Activated effector memory CD4-positive, alpha-beta T cell treated with anti-CD3 and anti-CD28 coated beads, Interleukin-2, amount 50 U/mL, for 16 hours (primary cell): Measurements from ENCODE around the gene SLC22A2.
"Not testable (repeated sequence)": the region's sequence is repeated elsewhere in the genome, so short reads cannot be mapped to it uniquely, and the experiment has no call there.

ENCODE experiments used
- DNase-seq: peaks from one replicate; pipeline ENCODE4 v3.0.0-alpha.2; 2020

The SLC22A2 gene

DNA sequence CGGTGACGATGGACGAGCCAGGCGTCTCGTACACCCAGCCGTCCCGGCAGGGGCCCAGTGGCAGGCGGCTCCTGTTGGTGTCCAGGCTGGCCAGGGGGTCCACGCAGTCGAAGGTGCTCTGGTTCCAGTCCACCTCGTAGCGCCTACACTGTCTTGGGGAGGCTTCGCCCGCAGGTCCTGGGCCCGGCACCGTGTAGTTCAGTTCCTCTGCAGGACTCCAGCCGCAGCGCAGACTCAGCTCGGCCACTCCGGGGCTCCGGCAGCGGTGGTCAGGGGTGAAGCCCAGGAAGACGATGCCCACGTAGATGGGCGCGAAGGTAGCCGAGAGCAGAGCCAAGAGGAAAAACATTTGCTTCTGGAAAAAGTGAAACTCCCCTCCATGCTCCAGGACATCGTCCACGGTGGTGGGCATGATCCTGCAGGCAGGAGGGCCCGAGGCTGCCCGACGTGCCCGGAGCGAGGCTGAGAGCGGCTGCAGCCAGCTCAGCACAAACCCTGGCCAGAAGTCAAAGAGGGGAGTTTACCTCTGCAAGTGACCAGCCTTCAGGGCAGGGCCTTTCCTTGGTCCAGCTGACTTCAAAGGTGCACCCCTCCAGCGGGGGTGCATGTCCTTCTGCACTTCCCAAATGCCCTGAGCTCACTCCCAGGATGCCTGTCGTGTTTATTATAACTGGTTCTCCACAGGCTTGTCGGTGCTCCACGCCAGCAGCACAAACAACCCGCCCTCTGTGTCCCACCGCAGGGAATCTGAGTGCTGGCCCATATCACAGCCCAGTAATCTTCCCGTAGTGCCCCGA is at the start of gene SLC22A2:
Gene SLC22A2 (minus strand): TSS at position 476 of the 797 bp plus-strand sequence. CDS start 64 bp downstream, at position 412.
- no peak for DNase-seq

DNA sequence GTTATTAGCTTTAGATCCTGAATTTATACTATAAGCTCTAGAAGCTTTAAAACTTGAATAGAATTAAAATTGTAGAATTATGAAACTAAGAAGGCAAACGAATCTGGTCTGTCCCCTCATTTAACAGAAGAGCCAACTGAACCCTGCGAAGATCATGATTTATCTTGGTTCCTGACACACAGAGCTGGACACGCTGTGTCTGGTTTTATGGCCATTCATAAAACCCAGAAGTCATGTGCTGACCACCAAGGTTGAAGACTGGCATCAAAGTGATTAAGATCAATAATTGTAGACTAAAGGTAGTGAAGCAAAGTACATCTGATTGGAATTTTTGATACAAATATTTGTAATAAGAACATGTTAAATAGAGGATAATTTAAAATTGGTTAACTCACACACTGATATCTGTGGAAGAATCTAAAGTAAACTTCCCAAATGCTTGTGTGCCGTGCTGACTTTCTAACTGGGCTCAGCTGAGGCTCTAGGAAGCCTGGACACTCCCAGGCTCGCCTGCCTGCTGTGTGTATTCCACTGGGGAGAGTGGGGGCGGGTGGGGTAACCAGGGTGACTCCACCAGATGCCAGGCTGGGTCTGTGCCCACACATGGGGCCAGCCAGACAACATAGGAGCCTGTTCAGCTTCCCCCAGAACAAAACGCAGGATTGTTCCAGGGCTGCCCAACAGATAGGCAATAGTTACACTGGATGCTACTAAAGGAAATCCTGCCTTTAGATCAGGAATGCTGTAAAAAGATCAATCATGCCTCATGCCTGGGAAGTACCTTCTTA is 47.5 kb upstream of the SLC22A2 start:
- no peak for DNase-seq

DNA sequence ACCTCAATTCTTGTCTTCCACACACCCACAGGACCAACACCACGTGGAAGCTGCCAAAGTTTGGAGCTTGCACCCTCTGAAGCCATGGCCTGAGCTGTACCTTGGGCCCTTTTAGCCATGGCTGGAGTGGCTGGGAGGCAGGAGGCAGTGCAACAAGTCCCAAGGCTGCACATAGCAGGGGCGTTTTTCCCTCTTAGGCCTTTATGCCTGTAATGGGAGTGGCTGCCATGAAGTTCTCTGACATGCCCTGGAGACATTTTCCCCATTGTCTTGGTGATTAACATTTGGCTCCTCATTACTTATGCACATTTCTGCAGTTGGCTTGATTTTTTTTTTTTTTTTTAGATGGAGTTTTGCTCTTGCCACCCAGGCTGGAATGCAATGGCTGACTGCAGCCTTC is 45.2 kb upstream of the SLC22A2 start:
- DNase-seq: no peak

DNA sequence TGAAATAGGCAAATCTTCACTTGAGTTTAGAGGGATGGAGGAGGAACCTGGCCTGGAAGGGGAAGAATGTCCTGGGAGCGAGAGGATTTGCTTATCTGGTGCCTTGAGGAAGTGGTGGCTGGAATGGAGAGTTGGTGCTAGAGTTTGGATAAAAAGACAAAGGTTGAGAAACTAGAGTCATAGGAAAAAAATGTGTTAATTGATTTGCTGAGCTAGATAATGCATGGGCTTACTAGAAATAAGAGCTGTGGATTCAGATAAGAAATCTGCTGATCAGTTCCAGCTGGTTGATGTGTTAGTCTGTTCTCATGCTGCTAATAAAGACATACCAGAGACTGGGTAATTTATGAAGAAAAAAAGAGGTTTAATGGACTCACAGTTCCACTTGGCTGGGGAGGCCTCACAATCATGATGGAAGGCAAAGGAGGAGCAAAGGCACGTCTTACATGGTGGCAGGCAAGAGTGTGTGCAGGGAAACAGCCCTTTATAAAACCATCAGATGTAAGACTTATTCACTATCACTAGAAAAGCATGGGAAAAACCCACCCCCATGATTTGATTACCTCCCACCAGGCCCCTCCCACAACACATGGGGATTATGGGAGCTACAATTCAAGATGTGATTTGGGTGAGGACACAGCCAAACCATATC is 43.9 kb upstream of the SLC22A2 start:
- DNase-seq: not testable (repeated sequence)

DNA sequence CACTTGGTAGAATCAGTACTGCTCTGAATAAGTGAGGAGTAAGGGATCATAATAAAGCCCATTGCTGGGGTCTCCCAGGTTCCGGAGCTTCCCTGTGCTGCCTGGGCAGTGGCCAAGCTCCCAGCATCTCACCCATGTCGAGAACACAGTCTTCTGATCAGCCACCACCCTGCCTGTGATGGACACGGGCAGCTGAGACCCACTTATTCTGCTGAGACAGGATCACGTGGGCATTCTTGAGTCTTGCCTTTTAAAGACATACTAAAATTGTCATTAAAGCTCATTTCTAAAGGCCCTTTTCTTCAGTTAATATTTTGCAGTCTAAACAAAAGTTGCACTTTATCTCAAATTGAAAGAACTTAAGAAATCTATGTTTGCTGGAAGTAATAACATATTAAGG is 42.7 kb upstream of the SLC22A2 start:
- DNase-seq: no peak

DNA sequence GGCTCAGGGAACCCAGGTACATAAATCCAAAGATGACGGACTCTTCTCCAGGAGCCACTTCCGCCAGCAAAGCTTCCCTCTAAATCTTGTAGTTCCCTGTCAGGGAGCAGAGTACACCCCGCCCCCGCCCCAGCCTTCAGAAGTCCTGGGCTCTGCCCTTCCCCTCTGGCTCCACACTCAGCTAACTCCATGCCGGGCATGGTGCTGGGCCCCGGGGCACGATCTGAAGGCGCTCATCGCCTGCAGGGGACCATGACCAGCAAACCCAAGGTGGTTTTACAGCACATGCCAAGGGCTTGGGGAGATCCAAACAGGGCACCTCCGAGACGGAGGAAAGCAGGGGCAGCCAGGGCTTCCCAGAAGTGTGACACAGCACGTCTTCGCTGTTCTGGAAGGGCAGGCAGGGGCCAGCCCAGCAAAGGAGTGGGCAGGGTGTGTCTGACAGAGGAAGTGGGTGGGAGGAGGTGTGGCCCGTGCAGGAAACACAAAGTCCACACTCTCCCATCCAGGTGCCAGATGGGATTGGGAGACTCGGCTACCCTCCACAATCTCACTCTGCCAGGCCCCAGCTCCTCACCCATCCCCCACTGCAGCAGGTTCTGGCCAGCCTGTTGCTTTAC is 41.6 kb upstream of the SLC22A2 start:
- DNase-seq: no peak

DNA sequence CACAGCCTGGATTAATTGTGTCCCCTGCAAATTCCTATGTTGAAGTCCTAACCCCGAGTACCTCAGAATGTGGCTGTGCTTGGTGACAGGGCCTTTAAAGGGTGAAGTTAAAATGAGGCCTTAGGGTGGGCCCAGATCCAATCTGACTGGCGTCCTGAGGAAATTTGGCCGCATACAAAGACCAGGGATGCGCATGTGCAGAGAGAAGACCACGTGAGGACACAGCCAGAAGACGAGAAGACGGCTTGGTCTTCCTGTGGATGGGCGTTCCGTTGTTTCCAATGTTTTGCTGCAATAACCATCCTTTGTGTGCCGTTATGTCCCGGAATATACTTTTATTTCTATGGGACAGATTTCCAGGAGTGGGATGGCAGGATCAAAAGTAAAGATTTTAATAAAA is 40.9 kb upstream of the SLC22A2 start:
- DNase-seq: no peak

DNA sequence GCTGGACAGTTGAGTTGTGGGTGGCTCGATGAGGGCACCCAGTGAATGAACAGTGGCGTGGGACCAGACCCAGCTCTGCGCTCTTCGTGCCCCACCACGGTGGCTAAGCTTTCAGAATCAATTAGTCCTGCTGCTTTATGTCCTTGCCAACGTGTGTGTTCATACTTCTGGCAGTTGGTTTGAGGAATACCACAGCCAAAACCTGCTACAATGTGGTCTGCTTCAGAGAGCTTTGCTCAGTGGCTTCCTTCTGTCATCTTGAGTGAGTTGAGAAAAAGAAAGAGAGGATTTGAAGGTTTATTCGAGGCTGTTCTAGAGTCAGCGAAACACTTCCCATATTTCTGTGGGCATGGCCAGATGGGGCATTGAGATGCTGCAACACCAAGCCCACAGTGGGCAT is 39.5 kb upstream of the SLC22A2 start:
- no peak for DNase-seq

DNA sequence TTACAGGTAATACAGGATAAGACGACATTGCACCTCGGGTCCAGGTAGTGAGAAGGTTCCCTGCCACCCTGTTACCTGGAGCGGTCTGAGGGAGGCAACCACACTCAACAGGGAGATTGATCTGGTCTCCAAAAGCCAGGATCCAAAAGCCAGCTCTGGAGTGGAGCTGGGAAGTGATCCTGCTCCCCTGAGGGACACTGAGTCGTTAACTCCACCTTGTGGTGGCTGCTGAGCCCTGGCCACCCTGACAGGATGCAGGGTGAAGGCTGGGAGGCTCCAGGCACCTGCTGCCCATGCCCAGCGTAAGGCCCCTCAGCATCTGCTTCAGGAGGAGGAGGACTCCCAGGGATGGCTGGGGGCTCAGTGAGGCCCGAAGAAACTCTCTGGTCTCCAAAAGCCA is 38.7 kb upstream of the SLC22A2 start:
- DNase-seq: no peak

DNA sequence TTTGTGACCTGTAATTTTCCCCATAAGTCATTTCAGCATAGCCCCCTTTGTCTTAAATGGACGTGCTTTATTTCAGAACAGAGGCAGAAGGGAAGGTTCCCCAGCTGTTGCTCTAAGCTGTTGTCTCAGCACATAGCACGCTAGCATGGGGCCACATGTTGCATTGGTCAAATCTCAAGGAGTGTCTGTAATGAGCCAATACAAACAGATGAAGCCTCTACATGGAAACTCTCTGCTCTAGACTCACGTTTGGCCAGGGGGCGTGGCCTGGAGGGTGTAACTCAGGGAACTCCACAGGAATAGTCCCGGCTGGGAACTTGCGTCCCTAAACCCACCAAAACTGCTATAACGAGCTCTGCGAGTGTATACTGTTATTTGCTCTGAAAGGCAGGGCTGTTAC is 35.2 kb upstream of the SLC22A2 start:
- no peak for DNase-seq

DNA sequence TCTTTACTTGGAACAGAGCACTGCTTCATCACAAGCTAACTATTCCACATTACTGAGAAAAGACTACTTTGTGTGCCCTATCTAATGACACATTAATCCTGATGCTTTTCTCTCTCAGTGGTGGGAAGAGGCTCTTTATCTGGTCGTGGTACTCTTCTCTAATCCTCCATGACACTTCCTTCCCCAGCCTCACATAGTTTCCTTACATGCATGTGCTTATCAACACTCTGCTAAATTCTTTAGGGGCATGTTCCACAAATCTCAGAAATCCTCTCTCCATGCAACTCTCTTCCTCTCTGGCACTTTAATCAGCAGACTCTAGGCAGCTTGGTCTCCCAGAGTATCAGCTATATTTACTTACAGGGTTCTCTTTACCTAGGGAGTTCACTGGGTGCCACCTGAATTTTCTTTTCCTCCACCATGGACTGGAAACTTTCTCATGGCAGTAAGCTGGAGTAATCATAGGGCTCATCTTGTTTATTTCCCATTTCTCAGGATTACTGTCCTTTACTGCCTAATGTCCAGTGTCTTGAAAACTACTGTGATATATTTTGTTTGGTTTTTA is 27.0 kb upstream of the SLC22A2 start:
- no peak for DNase-seq

DNA sequence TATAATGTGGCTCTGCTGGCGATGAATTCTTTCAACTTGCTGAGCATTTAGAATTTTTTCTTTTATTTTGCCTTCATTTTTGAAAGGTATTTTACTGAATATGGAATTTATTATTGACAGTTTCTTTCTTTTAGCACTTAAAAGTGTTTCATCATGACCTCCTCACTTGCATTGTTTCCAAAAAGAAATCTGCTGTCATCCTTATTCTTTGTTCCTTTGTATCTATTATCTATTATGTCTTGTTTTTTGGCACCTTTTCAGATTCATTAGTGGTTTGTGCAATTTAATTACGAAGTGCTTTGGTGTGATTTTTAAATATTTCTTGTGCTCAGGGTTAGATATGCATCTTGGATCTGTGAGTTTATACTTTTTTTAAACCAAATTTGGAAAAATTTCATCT is 26.0 kb upstream of the SLC22A2 start:
- DNase-seq: no peak

DNA sequence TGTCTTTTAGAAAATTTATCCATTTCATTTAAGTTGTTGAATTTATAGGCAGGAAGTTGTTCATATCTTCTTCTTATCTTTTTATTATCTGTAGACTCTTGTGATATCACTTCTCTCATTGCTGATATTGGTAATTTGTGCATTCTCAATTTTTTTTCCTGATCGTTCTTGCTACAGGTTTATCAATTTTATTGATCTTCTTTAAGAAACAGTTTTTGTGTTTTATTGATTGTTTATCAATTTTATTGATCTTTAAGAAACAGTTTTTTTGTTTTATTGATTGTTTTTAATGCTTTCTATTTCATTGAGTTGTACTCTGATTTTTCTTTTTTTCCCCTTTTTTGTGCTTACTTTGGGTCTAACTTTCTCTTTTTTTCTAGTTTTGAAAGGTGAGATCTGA is 23.8 kb upstream of the SLC22A2 start:
- no peak for DNase-seq

DNA sequence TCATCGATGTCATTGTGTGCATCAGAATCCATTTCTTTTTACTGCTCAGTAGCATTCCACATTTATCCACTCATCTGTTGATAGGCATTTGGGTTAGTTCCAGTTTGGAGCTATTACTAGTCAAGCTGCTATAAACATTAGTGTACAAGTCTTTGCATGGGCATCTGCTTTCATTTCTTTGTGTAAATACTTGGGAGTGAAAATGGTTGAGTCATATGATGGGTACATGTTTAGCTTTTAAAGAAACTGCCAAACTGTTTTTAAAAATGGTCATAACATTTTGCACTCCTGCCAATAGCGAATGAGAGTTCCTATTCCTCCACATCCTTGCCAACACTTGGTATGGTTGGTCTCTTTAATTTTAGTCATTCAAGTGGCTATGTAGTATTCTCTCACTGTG is 21.2 kb upstream of the SLC22A2 start:
- DNase-seq: no peak

DNA sequence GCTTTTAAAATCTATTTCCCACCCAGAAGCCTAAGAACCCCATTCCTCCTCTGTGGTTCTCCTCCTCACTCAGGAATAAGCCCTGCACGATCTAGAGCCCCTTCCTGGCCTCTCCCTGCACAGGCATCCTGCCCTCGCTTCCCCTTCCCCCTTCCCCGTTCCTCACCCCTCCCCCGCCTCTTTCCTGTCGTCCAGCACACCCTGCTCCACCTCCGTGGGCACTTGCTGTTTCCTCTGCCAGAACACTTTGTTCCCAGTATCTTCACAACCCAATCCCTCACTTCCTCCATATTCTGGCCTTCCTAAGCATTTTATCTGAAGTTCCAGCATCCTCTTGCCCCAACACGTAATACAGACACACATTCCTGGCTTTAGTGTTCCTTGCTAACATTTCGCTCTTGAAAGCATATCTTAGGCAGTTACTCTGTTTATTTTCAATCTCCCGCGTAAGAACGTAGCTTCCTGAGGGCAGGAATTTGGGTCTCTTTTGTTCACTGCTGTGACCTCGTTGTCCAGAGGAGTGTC is 20.2 kb upstream of the SLC22A2 start:
- DNase-seq: no peak

DNA sequence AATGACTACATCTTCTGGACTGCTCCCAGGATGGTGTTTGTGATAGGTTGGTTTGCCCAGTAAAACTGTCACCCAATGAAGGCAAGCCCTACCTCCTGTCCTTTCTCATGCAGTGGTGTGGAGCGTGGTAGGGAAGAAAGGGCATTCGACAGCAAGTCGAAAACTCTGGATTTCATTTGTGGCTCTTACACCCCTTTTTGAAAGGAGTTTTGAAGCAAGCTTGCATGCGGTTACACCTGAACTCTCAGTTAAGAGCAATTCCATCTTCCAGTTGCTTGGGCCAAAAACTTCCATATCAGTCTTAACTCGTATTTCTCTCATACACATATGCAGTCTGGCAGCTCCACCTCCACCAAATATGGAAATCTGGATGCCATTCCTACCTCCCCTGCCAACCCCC is 19.7 kb upstream of the SLC22A2 start:
- DNase-seq: no peak

DNA sequence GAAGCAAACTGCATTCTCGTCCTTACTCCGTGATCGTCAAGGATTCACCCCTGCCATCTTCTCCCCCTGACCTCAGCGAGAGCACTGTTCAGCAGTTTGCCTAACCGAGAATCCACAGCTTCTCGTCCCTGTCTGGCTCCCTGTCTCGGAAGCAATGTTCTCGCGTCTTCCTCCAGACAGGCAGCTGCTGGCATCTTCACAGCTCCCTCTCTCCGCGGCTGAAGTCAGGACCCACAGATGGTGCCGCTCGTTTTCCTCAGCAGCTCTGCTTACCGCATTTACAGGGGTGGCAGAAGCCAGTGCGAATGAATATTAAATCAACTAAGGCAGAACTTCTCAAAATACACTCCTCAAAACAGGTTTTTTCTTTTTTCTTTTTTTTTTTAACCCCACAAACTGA is 18.9 kb upstream of the SLC22A2 start:
- DNase-seq: no peak

DNA sequence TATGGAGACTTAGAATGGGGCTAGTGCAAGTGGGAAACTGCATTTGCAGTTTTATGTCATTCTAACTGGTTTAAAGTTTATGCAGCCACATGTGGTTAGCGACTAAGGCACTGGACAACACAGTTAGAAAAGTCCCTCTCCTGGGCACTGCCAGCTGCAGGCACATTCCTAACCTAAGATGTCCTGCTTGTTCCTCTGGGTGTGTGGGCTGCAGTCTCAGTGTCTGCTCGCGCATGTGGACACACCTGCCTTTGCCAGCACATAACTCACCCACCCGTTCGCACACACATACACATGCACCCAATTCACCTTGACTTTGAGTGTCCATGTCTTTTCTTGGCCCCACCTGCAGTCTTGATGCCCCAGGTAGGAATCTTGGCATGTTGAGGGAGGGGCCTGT is 18.5 kb upstream of the SLC22A2 start:
- DNase-seq: no peak

DNA sequence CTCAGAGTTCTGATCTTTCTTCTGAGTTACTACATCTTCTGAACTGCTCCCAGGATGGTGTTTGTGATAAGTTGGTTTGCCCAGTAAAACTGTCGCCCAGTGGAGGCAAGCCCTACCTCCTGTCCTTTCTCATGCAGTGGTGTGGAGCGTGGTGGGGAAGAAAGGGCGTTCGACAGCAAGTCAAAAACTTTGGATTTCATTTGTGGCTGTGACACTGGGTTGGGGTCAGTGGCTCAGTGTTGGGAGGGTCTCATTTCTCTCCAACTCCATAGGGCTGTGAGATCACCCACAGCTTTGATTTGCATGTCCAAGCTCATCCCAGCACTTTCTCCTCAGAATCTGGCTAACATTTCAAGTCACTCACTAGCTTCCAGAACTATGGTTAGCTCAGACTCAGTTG is 17.5 kb upstream of the SLC22A2 start:
- DNase-seq: no peak

DNA sequence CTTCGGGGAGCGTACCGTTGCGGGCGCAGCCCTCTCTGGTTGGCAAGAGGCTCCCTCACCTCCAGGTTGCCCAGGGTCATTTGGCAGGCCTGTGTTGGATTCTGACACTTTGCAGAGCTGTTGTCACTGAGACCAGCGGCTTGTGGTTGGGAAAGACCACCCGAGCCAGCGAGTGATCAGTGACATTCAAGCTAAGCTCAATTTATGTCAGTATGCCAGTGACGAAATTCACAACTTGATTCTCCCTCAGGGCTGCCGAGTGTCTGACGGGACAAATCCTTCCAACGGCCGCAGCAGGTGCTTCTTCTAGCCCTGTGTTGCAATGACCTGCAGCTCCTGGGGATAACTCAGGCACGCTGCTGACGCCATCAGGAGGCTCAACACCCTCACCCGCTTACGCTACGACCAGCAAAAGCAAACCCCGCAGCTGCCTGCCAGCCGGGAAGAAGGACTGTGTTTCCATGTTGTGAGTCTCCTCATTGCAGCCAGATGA is 16.9 kb upstream of the SLC22A2 start:
- DNase-seq: no peak

DNA sequence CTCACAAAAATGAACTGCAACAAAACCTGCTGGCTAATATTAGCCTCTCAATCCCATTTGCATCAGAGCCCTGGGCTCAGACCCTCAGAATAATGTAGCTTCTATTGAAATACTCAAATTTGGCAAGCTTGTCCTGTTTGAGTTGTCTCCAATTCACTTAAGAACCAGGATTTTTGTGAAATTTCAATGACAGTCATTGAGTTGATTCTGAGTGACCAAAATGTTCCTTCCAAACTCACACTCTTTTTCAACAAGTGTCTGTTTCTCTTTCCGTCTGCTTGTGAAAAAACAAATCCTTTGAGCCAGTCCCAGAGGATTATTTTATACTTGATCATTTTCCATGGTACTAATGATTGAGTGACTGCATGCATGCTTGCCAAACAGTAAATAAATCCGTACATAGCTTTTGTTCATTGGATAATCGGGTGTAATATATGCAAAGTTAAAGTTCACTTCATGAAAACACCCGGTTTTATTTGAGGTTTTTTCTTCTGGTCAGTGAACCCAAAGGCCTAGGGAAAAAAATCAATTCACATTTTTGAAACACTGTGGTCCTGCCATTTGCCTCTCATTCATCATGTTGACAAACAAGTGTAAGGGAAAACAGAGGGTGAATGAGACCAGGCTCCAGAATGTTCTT is 16.4 kb upstream of the SLC22A2 start:
- no peak for DNase-seq

DNA sequence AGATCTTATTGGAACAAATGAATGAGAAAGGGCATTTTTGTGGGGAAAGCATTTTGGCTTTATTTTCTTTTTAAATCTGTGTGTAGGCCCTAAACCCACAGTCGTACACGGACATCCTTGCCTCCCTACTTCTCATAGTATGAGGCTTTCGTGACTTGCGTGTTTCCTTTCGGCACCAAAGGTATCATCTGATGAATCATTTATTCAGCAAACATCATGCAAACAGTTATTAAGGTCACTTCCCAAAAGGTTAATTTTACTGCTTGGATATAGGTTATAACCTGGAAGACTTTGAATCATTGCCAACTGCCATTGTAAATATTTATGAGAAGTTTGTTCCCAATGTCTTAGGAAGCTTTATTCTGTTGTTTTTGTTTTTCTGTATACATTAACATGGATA is 15.1 kb upstream of the SLC22A2 start:
- DNase-seq: no peak
